H1 (cell line): Measurements from ENCODE around the gene ASTL. TPM values are rescaled to one million over a fixed set of nuclear protein-coding genes. Genes with fewer than 3 reads are reported as not detected.

Source experiments
- BACH1 ChIP-seq: IDR thresholded peaks from 2 replicates; pipeline ENCODE4 v1.6.1; 2012; ENCODE audit warnings: low read length, improper control_type of control experiment
- BRCA1 ChIP-seq: IDR thresholded peaks from 2 replicates; pipeline ENCODE4 v1.6.1; 2012; ENCODE audit warnings: low read depth, low read length, improper control_type of control experiment
- EGR1 ChIP-seq: IDR thresholded peaks from 2 replicates; pipeline ENCODE4 v1.6.1; 2011; ENCODE audit warnings: low read depth, low read length, borderline replicate concordance
- EZH2 ChIP-seq: fragments of 200-600 bp; sonication (generic); IDR thresholded peaks from 2 replicates; pipeline ENCODE4 v1.7.1; 2012; ENCODE audit warnings: low read depth, mild to moderate bottlenecking, moderate library complexity, low read length, inconsistent platforms; ENCODE audit not compliant: severe bottlenecking
- RNF2 ChIP-seq: fragments of 200-900, 300-1000 bp; sonication (generic); IDR thresholded peaks from 2 replicates; pipeline ENCODE4 v1.7.1; 2016; ENCODE audit warnings: borderline replicate concordance, low read depth, mild to moderate bottlenecking, antibody characterized with exemption, low read length; ENCODE audit not compliant: poor library complexity, severe bottlenecking; ENCODE audit errors: missing control alignments
- SIX5 ChIP-seq: IDR thresholded peaks from 2 replicates; pipeline ENCODE4 v1.6.1; 2011; ENCODE audit warnings: mild to moderate bottlenecking, low read depth, low read length
- SUZ12 ChIP-seq: fragments of 200-600 bp; sonication (generic); IDR thresholded peaks from 2 replicates; pipeline ENCODE4 v1.6.1; 2012; ENCODE audit warnings: mild to moderate bottlenecking, inconsistent platforms, low read length, moderate library complexity, mixed read lengths
- polyA plus RNA-seq, 7 experiments: library from polyadenylated mRNA; depleted of rRNA in 3 of 7; stranded (reverse) in 5 of 7; unstranded in 2 of 7; fragments of >200 nt in 5 of 7; fragments of 200-250 nt in 2 of 7; gene quantifications; 1 replicate in 5 of 7; 2 replicates in 1 of 7; 4 replicates in 1 of 7; pipeline versions ENCODE4 v1.2.1 to v1.2.3, GENCODE V29; 2011 to 2013; ENCODE audit warnings: missing spikeins in 2 of 7, mixed read lengths in 2 of 7
- total RNA-seq: library from RNA; stranded (reverse); fragmentation: NEBNext Ultra II Directional; extraction: Animal tissue kit (Norgen Biotek cat#: 25700); gene quantifications from 2 replicates; pipeline ENCODE4 v1.2.1, GENCODE V29; 2021
- TF ChIP-seq, protein P1 (sequence below), 3 experiments: IDR thresholded peaks; 1 replicate in 2 of 3; 2 replicates in 1 of 3; pipeline versions ENCODE4 v1.5.1 to v1.6.1; 2011; ENCODE audit warnings: low read length in 3 of 3, mild to moderate bottlenecking in 3 of 3, inconsistent platforms in 2 of 3, low read depth in 1 of 3, moderate library complexity in 1 of 3; ENCODE audit not compliant: insufficient read depth in 1 of 3; ENCODE audit errors: control extremely low read depth in 1 of 3

Gene ASTL
- total and polyA plus RNA-seq, 2 of the 8 experiments (the other 6 are each of a cell fraction or from before 2014, with no cell fraction given) = 0.60 to 1.4 TPM

DNA sequence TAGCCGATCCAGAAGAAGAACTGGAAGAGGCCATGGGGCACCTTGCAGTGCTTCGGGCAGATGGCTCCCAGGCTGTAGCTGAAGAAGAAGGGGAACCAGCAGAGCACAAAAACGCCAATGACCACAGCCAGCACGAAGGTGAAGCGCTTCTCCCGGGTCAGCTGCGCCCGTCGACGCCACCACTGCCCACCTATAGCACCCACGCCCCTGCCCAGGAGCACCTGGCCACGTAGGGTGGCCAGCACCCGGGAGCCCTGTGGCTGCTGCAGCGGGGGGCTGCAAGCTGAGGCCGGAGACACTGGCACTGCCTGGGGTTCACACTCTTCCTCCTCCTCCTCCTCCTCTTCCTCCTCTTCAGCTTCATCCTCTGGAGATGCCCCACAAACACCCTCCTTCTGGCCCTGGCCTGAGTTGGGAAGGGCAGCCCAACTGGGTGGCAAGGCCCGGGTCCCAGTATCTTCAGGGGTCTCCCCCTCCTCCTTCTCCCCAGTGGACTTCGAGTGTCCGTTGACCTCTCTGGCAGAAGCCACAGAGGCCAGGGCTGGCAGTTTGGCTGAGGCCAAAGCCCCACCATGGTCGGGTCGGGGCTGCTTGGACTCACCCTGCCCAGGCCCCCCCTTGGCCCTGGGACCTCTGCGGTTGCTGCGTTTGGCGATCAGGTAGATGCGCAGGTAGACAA, 23.3 kb downstream of the ASTL start (continued):
- TF ChIP-seq, protein P1, sequence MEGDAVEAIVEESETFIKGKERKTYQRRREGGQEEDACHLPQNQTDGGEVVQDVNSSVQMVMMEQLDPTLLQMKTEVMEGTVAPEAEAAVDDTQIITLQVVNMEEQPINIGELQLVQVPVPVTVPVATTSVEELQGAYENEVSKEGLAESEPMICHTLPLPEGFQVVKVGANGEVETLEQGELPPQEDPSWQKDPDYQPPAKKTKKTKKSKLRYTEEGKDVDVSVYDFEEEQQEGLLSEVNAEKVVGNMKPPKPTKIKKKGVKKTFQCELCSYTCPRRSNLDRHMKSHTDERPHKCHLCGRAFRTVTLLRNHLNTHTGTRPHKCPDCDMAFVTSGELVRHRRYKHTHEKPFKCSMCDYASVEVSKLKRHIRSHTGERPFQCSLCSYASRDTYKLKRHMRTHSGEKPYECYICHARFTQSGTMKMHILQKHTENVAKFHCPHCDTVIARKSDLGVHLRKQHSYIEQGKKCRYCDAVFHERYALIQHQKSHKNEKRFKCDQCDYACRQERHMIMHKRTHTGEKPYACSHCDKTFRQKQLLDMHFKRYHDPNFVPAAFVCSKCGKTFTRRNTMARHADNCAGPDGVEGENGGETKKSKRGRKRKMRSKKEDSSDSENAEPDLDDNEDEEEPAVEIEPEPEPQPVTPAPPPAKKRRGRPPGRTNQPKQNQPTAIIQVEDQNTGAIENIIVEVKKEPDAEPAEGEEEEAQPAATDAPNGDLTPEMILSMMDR (IDR thresholded peaks at IDR 0.05; ENCODE audit: control extremely low read depth in 1 of 3, insufficient read depth in 1 of 3, low read depth in 1 of 3, low read length in 3 of 3) = no peak
- TF ChIP-seq EGR1 = no peak
- no peak for TF ChIP-seq RNF2
- TF ChIP-seq BACH1 = no peak
- no peak for TF ChIP-seq EZH2
- TF ChIP-seq SIX5 = no peak
- no peak for TF ChIP-seq BRCA1
- TF ChIP-seq SUZ12 = no peak
